ENCODE results near the gene CDK7.
A peak's percentile ranks its signal among the peaks of the same experiment; 100 is the strongest.
"Not testable (repeated sequence)": the region's sequence is repeated elsewhere in the genome, so short reads cannot be mapped to it uniquely, and the experiment has no call there.

CDK7 gene

GRCh38 chr5:69252437-69252836 lies 17.8 kb downstream of the CDK7 start:
- Mint-ChIP-seq H3K27ac (no peak overlapping the region), H3K27me3 (no peaks in the 10 kb centered on the region), H3K36me3 (ENCODE audit: low read depth) (peaks cover 69% of the 10 kb centered on the region), H3K4me1 (ENCODE audit: low read depth) (no peaks in the 10 kb centered on the region), H3K4me3 (no peak overlapping the region), H3K9me3 (peaks cover 10% of the 10 kb centered on the region)
- intact Hi-C loops (cut with micrococcal nuclease), result no loop called here

GRCh38 chr5:69255940-69256339 lies 21.3 kb downstream of the CDK7 start:
- H3K4me3 Mint-ChIP-seq; intact Hi-C loops (cut with micrococcal nuclease); H3K27me3 Mint-ChIP-seq; H3K4me1 Mint-ChIP-seq (ENCODE audit: low read depth); H3K9me3 Mint-ChIP-seq; H3K27ac Mint-ChIP-seq: not testable (repeated sequence)
- H3K36me3 Mint-ChIP-seq (ENCODE audit: low read depth), result peaks cover 78% of the 10 kb centered on the region

- peaks cover 84% of the 10 kb centered on the region for H3K36me3 Mint-ChIP-seq (ENCODE audit: low read depth)
- no peaks in the 10 kb centered on the region for H3K4me1 Mint-ChIP-seq (ENCODE audit: low read depth)
- H3K9me3 Mint-ChIP-seq, result no peaks in the 10 kb centered on the region
- no peak overlapping the region for H3K27ac Mint-ChIP-seq
- H3K4me3 Mint-ChIP-seq, result no peak overlapping the region
- H3K27me3 Mint-ChIP-seq, result no peaks in the 10 kb centered on the region
- intact Hi-C loops (cut with micrococcal nuclease), result no loop called here
These were observed 22.9 kb downstream of the CDK7 start for GRCh38 chr5:69257577-69257976.

- H3K4me3 Mint-ChIP-seq, result no peak overlapping the region
- H3K4me1 Mint-ChIP-seq (ENCODE audit: low read depth), result no peaks in the 10 kb centered on the region
- no peaks in the 10 kb centered on the region for H3K9me3 Mint-ChIP-seq
- H3K27me3 Mint-ChIP-seq, result no peaks in the 10 kb centered on the region
- intact Hi-C loops (cut with micrococcal nuclease), result no loop called here
- no peak overlapping the region for H3K27ac Mint-ChIP-seq
- peaks cover 95% of the 10 kb centered on the region for H3K36me3 Mint-ChIP-seq (ENCODE audit: low read depth)
These were observed 26.3 kb downstream of the CDK7 start for GRCh38 chr5:69261034-69261433.

GRCh38 chr5:69265931-69266330 lies 31.2 kb downstream of the CDK7 start:
- no peak overlapping the region for H3K4me3 Mint-ChIP-seq
- H3K27ac Mint-ChIP-seq, result no peak overlapping the region
- no peaks in the 10 kb centered on the region for H3K27me3 Mint-ChIP-seq
- no peaks in the 10 kb centered on the region for H3K9me3 Mint-ChIP-seq
- intact Hi-C loops (cut with micrococcal nuclease), result no loop called here
- peaks cover 90% of the 10 kb centered on the region for H3K36me3 Mint-ChIP-seq (ENCODE audit: low read depth)
- H3K4me1 Mint-ChIP-seq (ENCODE audit: low read depth), result no peaks in the 10 kb centered on the region

GRCh38 chr5:69268899-69269298 lies 34.2 kb downstream of the CDK7 start:
- no peaks in the 10 kb centered on the region for H3K9me3 Mint-ChIP-seq
- no peak overlapping the region for H3K4me3 Mint-ChIP-seq
- peaks cover 8% of the 10 kb centered on the region for H3K4me1 Mint-ChIP-seq (ENCODE audit: low read depth)
- peaks cover 86% of the 10 kb centered on the region for H3K36me3 Mint-ChIP-seq (ENCODE audit: low read depth)
- no peaks in the 10 kb centered on the region for H3K27me3 Mint-ChIP-seq
- no peak overlapping the region for H3K27ac Mint-ChIP-seq
- intact Hi-C loops (cut with micrococcal nuclease), result no loop called here

- peaks cover 80% of the 10 kb centered on the region for H3K36me3 Mint-ChIP-seq (ENCODE audit: low read depth)
- H3K4me3 Mint-ChIP-seq, result no peak overlapping the region
- H3K9me3 Mint-ChIP-seq, result no peaks in the 10 kb centered on the region
- peak overlapping the region; percentile 55 for H3K27ac Mint-ChIP-seq
- H3K27me3 Mint-ChIP-seq, result no peaks in the 10 kb centered on the region
- peaks cover 8% of the 10 kb centered on the region for H3K4me1 Mint-ChIP-seq (ENCODE audit: low read depth)
- intact Hi-C loops (cut with micrococcal nuclease), result loop anchor here (10.0 kb wide), 1 partner anchor 64 kb away; the partner anchor contains the start of gene CCDC125
These were observed 36.2 kb downstream of the CDK7 start for GRCh38 chr5:69270840-69271239.

GRCh38 chr5:69271376-69271775 lies 36.7 kb downstream of the CDK7 start:
- Mint-ChIP-seq H3K9me3 (no peaks in the 10 kb centered on the region), H3K27me3 (no peaks in the 10 kb centered on the region), H3K4me1 (ENCODE audit: low read depth) (peaks cover 8% of the 10 kb centered on the region), H3K27ac (peak overlapping the region; percentile 55), H3K4me3 (no peak overlapping the region), H3K36me3 (ENCODE audit: low read depth) (peaks cover 80% of the 10 kb centered on the region)
- intact Hi-C loops (cut with micrococcal nuclease), result loop anchor here (10.0 kb wide), 1 partner anchor 63 kb away; the partner anchor contains the start of gene CCDC125

GRCh38 chr5:69275563-69275962 lies 40.9 kb downstream of the CDK7 start:
- no peaks in the 10 kb centered on the region for H3K27me3 Mint-ChIP-seq
- no peaks in the 10 kb centered on the region for H3K9me3 Mint-ChIP-seq
- H3K27ac Mint-ChIP-seq, result no peak overlapping the region
- H3K36me3 Mint-ChIP-seq (ENCODE audit: low read depth), result peaks cover 85% of the 10 kb centered on the region
- peaks cover 8% of the 10 kb centered on the region for H3K4me1 Mint-ChIP-seq (ENCODE audit: low read depth)
- no peak overlapping the region for H3K4me3 Mint-ChIP-seq
- intact Hi-C loops (cut with micrococcal nuclease), result loop anchor here (10.0 kb wide), 1 partner anchor 59 kb away; the partner anchor contains the start of gene CCDC125

- Mint-ChIP-seq H3K9me3 (no peaks in the 10 kb centered on the region), H3K27ac (no peak overlapping the region), H3K36me3 (ENCODE audit: low read depth) (peaks cover 85% of the 10 kb centered on the region), H3K27me3 (no peaks in the 10 kb centered on the region), H3K4me3 (no peak overlapping the region), H3K4me1 (ENCODE audit: low read depth) (peaks cover 1% of the 10 kb centered on the region)
- intact Hi-C loops (cut with micrococcal nuclease), result loop anchor here (10.0 kb wide), 1 partner anchor 58 kb away; the partner anchor contains the start of gene CCDC125
These were observed 41.9 kb downstream of the CDK7 start for GRCh38 chr5:69276422-69277174.

- H3K27ac Mint-ChIP-seq, result no peak overlapping the region
- H3K4me3 Mint-ChIP-seq, result no peak overlapping the region
- H3K4me1 Mint-ChIP-seq (ENCODE audit: low read depth), result no peaks in the 10 kb centered on the region
- peaks cover 65% of the 10 kb centered on the region for H3K36me3 Mint-ChIP-seq (ENCODE audit: low read depth)
- no peaks in the 10 kb centered on the region for H3K27me3 Mint-ChIP-seq
- intact Hi-C loops (cut with micrococcal nuclease), result loop anchor here (10.0 kb wide), 1 partner anchor 55 kb away; the partner anchor contains the start of gene CCDC125
- no peaks in the 10 kb centered on the region for H3K9me3 Mint-ChIP-seq
These were observed 44.8 kb downstream of the CDK7 start for GRCh38 chr5:69279517-69279916.

GRCh38 chr5:69281114-69281513 lies 46.4 kb downstream of the CDK7 start:
- Mint-ChIP-seq H3K9me3 (no peaks in the 10 kb centered on the region), H3K4me1 (ENCODE audit: low read depth) (no peaks in the 10 kb centered on the region), H3K36me3 (ENCODE audit: low read depth) (peaks cover 67% of the 10 kb centered on the region), H3K4me3 (no peak overlapping the region), H3K27me3 (no peaks in the 10 kb centered on the region), H3K27ac (no peak overlapping the region)
- intact Hi-C loops (cut with micrococcal nuclease), result no loop called here

GRCh38 chr5:69284203-69284602 lies 49.5 kb downstream of the CDK7 start:
- H3K27ac Mint-ChIP-seq, result no peak overlapping the region
- no peaks in the 10 kb centered on the region for H3K4me1 Mint-ChIP-seq (ENCODE audit: low read depth)
- no peak overlapping the region for H3K4me3 Mint-ChIP-seq
- H3K36me3 Mint-ChIP-seq (ENCODE audit: low read depth), result peaks cover 45% of the 10 kb centered on the region
- H3K27me3 Mint-ChIP-seq, result no peaks in the 10 kb centered on the region
- intact Hi-C loops (cut with micrococcal nuclease), result no loop called here
- no peaks in the 10 kb centered on the region for H3K9me3 Mint-ChIP-seq

GRCh38 chr5:69285448-69286116 lies 50.9 kb downstream of the CDK7 start:
- Mint-ChIP-seq H3K27ac (no peak overlapping the region), H3K9me3 (no peaks in the 10 kb centered on the region), H3K4me3 (no peak overlapping the region), H3K27me3 (no peaks in the 10 kb centered on the region), H3K4me1 (ENCODE audit: low read depth) (no peaks in the 10 kb centered on the region), H3K36me3 (ENCODE audit: low read depth) (peaks cover 31% of the 10 kb centered on the region)
- intact Hi-C loops (cut with micrococcal nuclease), result no loop called here

Data from dendritic cell treated with granulocyte-macrophage colony-stimulating factor and Interleukin-4, amounts not matched to agents 40 ng/mL and 50 ng/mL, for 4 days (primary cell).